Jurkat, Clone E6-1 (cell line): Measurements from ENCODE around the gene CDH6.

Source experiments
- DNase-seq: peaks from one replicate; pipeline ENCODE4 v3.0.0-alpha.2; 2011; ENCODE audit warnings: low read depth, low spot score
- H3K4me3 ChIP-seq: 2 replicates; pipeline ENCODE4 v1.5.1; 2011; ENCODE audit warnings: mild to moderate bottlenecking, low read length, control low read depth, moderate library complexity

The CDH6 gene

GRCh38 chr5:31194892-31195555, 1.5 kb downstream of the CDH6 start:
- DNase-seq: no peak
- no peak overlapping the region for H3K4me3 ChIP-seq

GRCh38 chr5:31196309-31196708, 2.8 kb downstream of the CDH6 start:
- H3K4me3 ChIP-seq: no peak overlapping the region
- no peak for DNase-seq

- no peak overlapping the region for H3K4me3 ChIP-seq
- no peak for DNase-seq
Measured at GRCh38 chr5:31197183-31197582, 3.7 kb downstream of the CDH6 start.

GRCh38 chr5:31204958-31205357, 11.5 kb downstream of the CDH6 start:
- no peak for DNase-seq
- H3K4me3 ChIP-seq: no peak overlapping the region

GRCh38 chr5:31208043-31208442, 14.6 kb downstream of the CDH6 start:
- H3K4me3 ChIP-seq: no peak overlapping the region
- DNase-seq: no peak

- no peak overlapping the region for H3K4me3 ChIP-seq
- no peak for DNase-seq
Measured at GRCh38 chr5:31209334-31209733, 15.8 kb downstream of the CDH6 start.

GRCh38 chr5:31211098-31211497, 17.6 kb downstream of the CDH6 start:
- no peak overlapping the region for H3K4me3 ChIP-seq
- DNase-seq: no peak

- H3K4me3 ChIP-seq: no peak overlapping the region
- no peak for DNase-seq
Measured at GRCh38 chr5:31213257-31213656, 19.8 kb downstream of the CDH6 start.

GRCh38 chr5:31213705-31214121, 20.2 kb downstream of the CDH6 start:
- no peak overlapping the region for H3K4me3 ChIP-seq
- DNase-seq: no peak

GRCh38 chr5:31214229-31214628, 20.7 kb downstream of the CDH6 start:
- H3K4me3 ChIP-seq: no peak overlapping the region
- DNase-seq: no peak

GRCh38 chr5:31215236-31215635, 21.8 kb downstream of the CDH6 start:
- DNase-seq: no peak

GRCh38 chr5:31217446-31217845, 24.0 kb downstream of the CDH6 start:
- no peak for DNase-seq
- no peak overlapping the region for H3K4me3 ChIP-seq

More at GRCh38 chr5:31215236-31215635, 21.8 kb downstream of the CDH6 start:
- no peak overlapping the region for H3K4me3 ChIP-seq

GRCh38 chr5:31218978-31219377, 25.5 kb downstream of the CDH6 start:
- DNase-seq: no peak
- H3K4me3 ChIP-seq: no peak overlapping the region

GRCh38 chr5:31221001-31221400, 27.5 kb downstream of the CDH6 start:
- H3K4me3 ChIP-seq: no peak overlapping the region
- DNase-seq: no peak

GRCh38 chr5:31225118-31225517, 31.6 kb downstream of the CDH6 start:
- no peak for DNase-seq
- no peak overlapping the region for H3K4me3 ChIP-seq

GRCh38 chr5:31225613-31226012, 32.1 kb downstream of the CDH6 start:
- no peak for DNase-seq
- no peak overlapping the region for H3K4me3 ChIP-seq

- DNase-seq: no peak
- no peak overlapping the region for H3K4me3 ChIP-seq
Measured at GRCh38 chr5:31226651-31227050, 33.2 kb downstream of the CDH6 start.

GRCh38 chr5:31229266-31229665, 35.8 kb downstream of the CDH6 start:
- no peak for DNase-seq
- H3K4me3 ChIP-seq: no peak overlapping the region

- H3K4me3 ChIP-seq: no peak overlapping the region
- no peak for DNase-seq
Measured at GRCh38 chr5:31231177-31231838, 37.8 kb downstream of the CDH6 start.

- peak; percentile 40 for DNase-seq
Measured at GRCh38 chr5:31232273-31232888, 38.9 kb downstream of the CDH6 start.

GRCh38 chr5:31235381-31235780, 41.9 kb downstream of the CDH6 start:
- H3K4me3 ChIP-seq: no peak overlapping the region
- no peak for DNase-seq

More at GRCh38 chr5:31232273-31232888, 38.9 kb downstream of the CDH6 start:
- H3K4me3 ChIP-seq: no peak overlapping the region
